ENCODE results near the gene PEX12.

The PEX12 gene

DNA sequence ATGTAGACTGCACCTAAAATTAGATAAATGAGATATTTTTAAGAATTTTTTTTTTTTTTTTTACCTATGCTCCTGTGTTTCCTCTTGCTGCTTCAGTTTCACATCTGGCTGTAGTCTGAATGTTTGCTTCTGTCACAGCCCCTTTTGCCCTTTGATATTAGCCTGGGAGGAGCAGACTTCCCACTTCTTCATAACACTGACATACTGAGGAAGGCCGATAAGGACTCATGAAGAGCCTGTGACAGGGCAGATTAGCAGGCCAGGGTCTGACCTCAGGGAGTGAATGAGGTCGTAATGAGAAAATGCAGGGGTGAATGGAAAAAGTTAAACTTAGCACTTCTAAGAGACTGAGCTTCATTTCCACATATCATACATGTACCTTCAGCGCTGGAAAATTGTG lies 17.7 kb downstream of the PEX12 start, which contains the start of gene SLFN14:
Gene SLFN14, minus strand, starts transcription at position 117 of the 400 bp plus-strand sequence. CDS start 2,757 bp downstream, outside the sequence.
- Histone ChIP-seq H3K23ac (ENCODE audit: low read length in 2 of 2) (no peak within 1 kb of the TSS), H3K27me3 (ENCODE audit: control insufficient read depth in 1 of 2, insufficient read depth in 1 of 2, low read length in 2 of 2) (peaks cover 22 to 24% of the 10 kb centered on the region in 2 experiments), H3K14ac (ENCODE audit: low read length in 2 of 2) (no peak within 1 kb of the TSS), H4K8ac (ENCODE audit: low read length) (no peak within 1 kb of the TSS), H2AFZ (ENCODE audit: low read depth, low read length) (no peak within 1 kb of the TSS), H2BK120ac (ENCODE audit: low read depth, low read length) (no peak within 1 kb of the TSS), H4K91ac (ENCODE audit: low read length) (no peak within 1 kb of the TSS), H3K36me3 (ENCODE audit: control insufficient read depth in 1 of 2, insufficient read depth in 2 of 2, low read depth in 1 of 2, low read length in 2 of 2) (no peaks in the 10 kb centered on the region), H3K4me2 (ENCODE audit: low read length, poor library complexity, severe bottlenecking) (no peak within 1 kb of the TSS), H3K4me3 (ENCODE audit: insufficient read depth in 1 of 2, low read depth in 1 of 2, low read length in 2 of 2) (no peak within 1 kb of the TSS), H2BK15ac (ENCODE audit: low read depth, poor library complexity, severe bottlenecking) (no peak within 1 kb of the TSS), H3K4me1 (ENCODE audit: control insufficient read depth, insufficient read depth, low read depth, low read length) (no peaks in the 10 kb centered on the region), H3K9me3 (ENCODE audit: control insufficient read depth, low read length) (no peaks in the 10 kb centered on the region), H3K18ac (ENCODE audit: low read depth in 1 of 2, low read length in 2 of 2) (no peak within 1 kb of the TSS), H2BK5ac (ENCODE audit: low read depth, low read length, poor library complexity, severe bottlenecking) (no peak within 1 kb of the TSS), H3K9ac (ENCODE audit: low read length) (no peak within 1 kb of the TSS), H3K27ac (ENCODE audit: low read length, poor library complexity, severe bottlenecking) (no peak within 1 kb of the TSS), H3K4ac (ENCODE audit: low read depth in 1 of 2, low read length in 2 of 2) (no peak within 1 kb of the TSS), H3K79me1 (replicated peaks; ENCODE audit: low read length, poor library complexity, severe bottlenecking) (no peaks in the 10 kb centered on the region), H2AK5ac (ENCODE audit: low read length, severe bottlenecking) (no peak within 1 kb of the TSS), H2BK12ac (ENCODE audit: low read length in 2 of 2) (no peak within 1 kb of the TSS)
- 50% methylated on average over 2 of the region's 3 CpGs for WGBS
- no peak for DNase-seq

DNA sequence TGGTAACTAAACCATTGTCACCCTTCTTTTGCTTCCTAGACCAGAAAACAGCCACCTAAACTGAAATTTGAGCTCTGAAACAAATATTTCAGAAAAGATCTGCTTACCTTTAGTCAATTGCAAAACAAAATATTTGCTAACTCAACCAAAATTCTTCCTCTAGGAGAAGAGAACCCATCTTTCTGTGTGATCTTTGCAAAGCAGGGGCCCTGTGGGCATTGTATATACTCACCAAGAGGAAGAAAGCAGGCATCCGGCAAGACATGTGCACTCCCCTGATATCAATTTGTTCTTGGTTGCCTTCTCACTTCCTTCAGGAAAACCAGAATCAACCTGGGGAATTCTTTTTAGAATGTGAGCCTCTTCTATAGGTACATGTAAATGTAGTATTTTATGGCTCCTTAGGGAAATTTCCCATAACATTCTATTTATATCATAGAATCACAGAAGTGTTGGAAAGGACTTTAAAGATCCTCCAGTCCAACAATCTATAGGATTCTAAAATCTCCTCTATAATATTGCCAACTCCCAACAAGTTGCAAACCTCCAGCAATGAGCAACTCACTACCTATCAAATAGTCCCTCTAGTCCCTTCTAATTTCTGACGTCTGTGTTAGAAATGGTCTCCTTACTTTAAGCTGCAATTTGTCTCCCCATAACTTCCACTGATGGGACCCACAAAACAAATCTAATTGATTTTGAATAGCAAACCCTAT lies 18.7 kb downstream of the PEX12 start:
- Histone ChIP-seq H2BK120ac (ENCODE audit: low read depth, low read length) (no peak overlapping the region), H3K27ac (ENCODE audit: low read length, poor library complexity, severe bottlenecking) (no peak overlapping the region), H3K14ac (ENCODE audit: low read length in 2 of 2) (no peak overlapping the region), H3K27me3 (ENCODE audit: control insufficient read depth in 1 of 2, insufficient read depth in 1 of 2, low read length in 2 of 2) (peaks cover 20% of the 10 kb centered on the region in 2 experiments), H3K4me1 (ENCODE audit: control insufficient read depth, insufficient read depth, low read depth, low read length) (no peaks in the 10 kb centered on the region), H3K9me3 (ENCODE audit: control insufficient read depth, low read length) (no peaks in the 10 kb centered on the region), H2AFZ (ENCODE audit: low read depth, low read length) (no peak overlapping the region), H2AK5ac (ENCODE audit: low read length, severe bottlenecking) (no peak overlapping the region), H2BK15ac (ENCODE audit: low read depth, poor library complexity, severe bottlenecking) (no peak overlapping the region), H4K8ac (ENCODE audit: low read length) (no peak overlapping the region), H3K4ac (ENCODE audit: low read depth in 1 of 2, low read length in 2 of 2) (no peak overlapping the region), H3K18ac (ENCODE audit: low read depth in 1 of 2, low read length in 2 of 2) (no peak overlapping the region), H3K36me3 (ENCODE audit: control insufficient read depth in 1 of 2, insufficient read depth in 2 of 2, low read depth in 1 of 2, low read length in 2 of 2) (no peaks in the 10 kb centered on the region), H3K4me2 (ENCODE audit: low read length, poor library complexity, severe bottlenecking) (no peak overlapping the region), H3K9ac (ENCODE audit: low read length) (no peak overlapping the region), H2BK12ac (ENCODE audit: low read length in 2 of 2) (no peak overlapping the region), H3K23ac (ENCODE audit: low read length in 2 of 2) (no peak overlapping the region), H4K91ac (ENCODE audit: low read length) (no peak overlapping the region), H3K79me1 (replicated peaks; ENCODE audit: low read length, poor library complexity, severe bottlenecking) (no peaks in the 10 kb centered on the region), H3K4me3 (ENCODE audit: insufficient read depth in 1 of 2, low read depth in 1 of 2, low read length in 2 of 2) (no peak overlapping the region), H2BK5ac (ENCODE audit: low read depth, low read length, poor library complexity, severe bottlenecking) (no peak overlapping the region)
- 94% methylated on average over 1 of the region's 2 CpGs for WGBS
- no peak for DNase-seq

DNA sequence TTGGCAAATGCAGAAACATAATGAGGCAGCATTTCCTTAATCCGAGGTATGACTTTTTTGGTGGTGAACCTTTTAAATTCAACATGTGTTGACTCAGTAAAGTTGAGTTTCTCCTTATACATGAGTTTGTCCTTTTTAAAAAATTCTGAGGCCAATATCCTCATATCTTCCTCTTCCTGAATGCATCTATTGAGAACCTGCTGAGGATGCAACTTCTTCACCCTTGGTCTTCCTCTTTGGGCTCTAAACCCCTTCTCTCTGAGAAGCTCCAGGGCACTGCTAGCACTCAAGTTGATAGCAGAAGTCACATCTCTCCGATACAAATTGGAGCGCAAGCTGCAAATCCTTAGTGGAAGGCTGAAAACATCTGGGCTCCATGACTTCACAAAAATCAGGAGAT lies 21.0 kb downstream of the PEX12 start:
- Histone ChIP-seq H3K4me3 (ENCODE audit: insufficient read depth in 1 of 2, low read depth in 1 of 2, low read length in 2 of 2) (no peak overlapping the region), H3K18ac (ENCODE audit: low read depth in 1 of 2, low read length in 2 of 2) (no peak overlapping the region), H3K4me2 (ENCODE audit: low read length, poor library complexity, severe bottlenecking) (no peak overlapping the region), H2AK5ac (ENCODE audit: low read length, severe bottlenecking) (no peak overlapping the region), H4K8ac (ENCODE audit: low read length) (no peak overlapping the region), H3K9me3 (ENCODE audit: control insufficient read depth, low read length) (no peaks in the 10 kb centered on the region), H3K14ac (ENCODE audit: low read length in 2 of 2) (no peak overlapping the region), H3K4ac (ENCODE audit: low read depth in 1 of 2, low read length in 2 of 2) (no peak overlapping the region), H3K36me3 (ENCODE audit: control insufficient read depth in 1 of 2, insufficient read depth in 2 of 2, low read depth in 1 of 2, low read length in 2 of 2) (no peaks in the 10 kb centered on the region), H3K27me3 (ENCODE audit: control insufficient read depth in 1 of 2, insufficient read depth in 1 of 2, low read length in 2 of 2) (peaks cover 31% of the 10 kb centered on the region in 2 experiments), H2BK120ac (ENCODE audit: low read depth, low read length) (no peak overlapping the region), H3K4me1 (ENCODE audit: control insufficient read depth, insufficient read depth, low read depth, low read length) (no peaks in the 10 kb centered on the region), H3K27ac (ENCODE audit: low read length, poor library complexity, severe bottlenecking) (no peak overlapping the region), H2BK12ac (ENCODE audit: low read length in 2 of 2) (no peak overlapping the region), H3K79me1 (replicated peaks; ENCODE audit: low read length, poor library complexity, severe bottlenecking) (no peaks in the 10 kb centered on the region), H2AFZ (ENCODE audit: low read depth, low read length) (no peak overlapping the region), H2BK5ac (ENCODE audit: low read depth, low read length, poor library complexity, severe bottlenecking) (no peak overlapping the region), H3K23ac (ENCODE audit: low read length in 2 of 2) (no peak overlapping the region), H2BK15ac (ENCODE audit: low read depth, poor library complexity, severe bottlenecking) (no peak overlapping the region), H3K9ac (ENCODE audit: low read length) (no peak overlapping the region), H4K91ac (ENCODE audit: low read length) (no peak overlapping the region)
- 100% methylated on average over 2 of the region's 3 CpGs for WGBS
- no peak for DNase-seq

DNA sequence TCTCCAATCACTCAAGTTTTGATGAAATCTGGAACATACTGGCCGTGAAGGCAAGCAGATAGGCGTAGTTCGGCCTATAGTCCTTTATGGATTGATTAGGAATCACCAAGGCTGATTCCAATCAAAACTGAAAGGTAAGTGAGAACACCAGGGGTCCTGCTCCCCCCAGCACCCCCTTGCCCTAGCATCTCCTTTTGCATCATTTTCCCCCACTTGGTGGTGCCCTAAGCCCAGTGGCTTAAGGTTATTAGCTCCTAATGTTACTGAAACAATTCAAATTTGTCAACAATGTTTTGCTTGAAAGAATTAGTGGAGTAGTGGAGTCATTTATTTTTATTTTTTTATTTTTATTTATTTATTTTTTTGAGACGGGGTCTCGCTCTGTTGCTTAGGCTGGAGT lies 22.7 kb downstream of the PEX12 start:
- Histone ChIP-seq H3K4me2 (ENCODE audit: low read length, poor library complexity, severe bottlenecking) (no peak overlapping the region), H3K23ac (ENCODE audit: low read length in 2 of 2) (no peak overlapping the region), H2BK5ac (ENCODE audit: low read depth, low read length, poor library complexity, severe bottlenecking) (no peak overlapping the region), H3K79me1 (replicated peaks; ENCODE audit: low read length, poor library complexity, severe bottlenecking) (no peaks in the 10 kb centered on the region), H3K27me3 (ENCODE audit: control insufficient read depth in 1 of 2, insufficient read depth in 1 of 2, low read length in 2 of 2) (peaks cover 31 to 39% of the 10 kb centered on the region in 2 experiments), H3K4me3 (ENCODE audit: insufficient read depth in 1 of 2, low read depth in 1 of 2, low read length in 2 of 2) (no peak overlapping the region), H4K8ac (ENCODE audit: low read length) (no peak overlapping the region), H3K14ac (ENCODE audit: low read length in 2 of 2) (no peak overlapping the region), H2BK12ac (ENCODE audit: low read length in 2 of 2) (no peak overlapping the region), H3K9me3 (ENCODE audit: control insufficient read depth, low read length) (no peaks in the 10 kb centered on the region), H4K91ac (ENCODE audit: low read length) (no peak overlapping the region), H2AK5ac (ENCODE audit: low read length, severe bottlenecking) (no peak overlapping the region), H3K18ac (ENCODE audit: low read depth in 1 of 2, low read length in 2 of 2) (no peak overlapping the region), H3K4me1 (ENCODE audit: control insufficient read depth, insufficient read depth, low read depth, low read length) (no peaks in the 10 kb centered on the region), H2BK120ac (ENCODE audit: low read depth, low read length) (no peak overlapping the region), H3K36me3 (ENCODE audit: control insufficient read depth in 1 of 2, insufficient read depth in 2 of 2, low read depth in 1 of 2, low read length in 2 of 2) (no peaks in the 10 kb centered on the region), H3K4ac (ENCODE audit: low read depth in 1 of 2, low read length in 2 of 2) (no peak overlapping the region), H2AFZ (ENCODE audit: low read depth, low read length) (no peak overlapping the region), H3K27ac (ENCODE audit: low read length, poor library complexity, severe bottlenecking) (no peak overlapping the region), H3K9ac (ENCODE audit: low read length) (no peak overlapping the region), H2BK15ac (ENCODE audit: low read depth, poor library complexity, severe bottlenecking) (no peak overlapping the region)
- WGBS: 96% methylated on average over 3 of the region's 5 CpGs
- no peak for DNase-seq

All from mesenchymal stem cell (in vitro differentiated cells and primary cell).